22Rv1 (cell line): Measurements from ENCODE around the gene AUTS2.
"Not testable (repeated sequence)": the region's sequence is repeated elsewhere in the genome, so short reads cannot be mapped to it uniquely, and the experiment has no call there.

Experiments
- H3K27ac ChIP-seq: fragments of 450-650 bp; 2 replicates; pipeline ENCODE4 v1.5.1; 2017
- ZFX ChIP-seq: fragments of 450-650 bp; IDR thresholded peaks from 2 replicates; pipeline ENCODE4 v1.6.1; 2017; ENCODE audit warnings: antibody characterized with exemption, borderline replicate concordance
- TF ChIP-seq, protein P1 (sequence below): fragments of 450-650 bp; IDR thresholded peaks from 2 replicates; pipeline ENCODE4 v1.5.1; 2017; ENCODE audit warnings: mild to moderate bottlenecking

The AUTS2 gene

GRCh38 chr7:69775231-69775771, 177.0 kb downstream of the AUTS2 start:
- H3K27ac ChIP-seq: no peak overlapping the region
- TF ChIP-seq, protein P1, sequence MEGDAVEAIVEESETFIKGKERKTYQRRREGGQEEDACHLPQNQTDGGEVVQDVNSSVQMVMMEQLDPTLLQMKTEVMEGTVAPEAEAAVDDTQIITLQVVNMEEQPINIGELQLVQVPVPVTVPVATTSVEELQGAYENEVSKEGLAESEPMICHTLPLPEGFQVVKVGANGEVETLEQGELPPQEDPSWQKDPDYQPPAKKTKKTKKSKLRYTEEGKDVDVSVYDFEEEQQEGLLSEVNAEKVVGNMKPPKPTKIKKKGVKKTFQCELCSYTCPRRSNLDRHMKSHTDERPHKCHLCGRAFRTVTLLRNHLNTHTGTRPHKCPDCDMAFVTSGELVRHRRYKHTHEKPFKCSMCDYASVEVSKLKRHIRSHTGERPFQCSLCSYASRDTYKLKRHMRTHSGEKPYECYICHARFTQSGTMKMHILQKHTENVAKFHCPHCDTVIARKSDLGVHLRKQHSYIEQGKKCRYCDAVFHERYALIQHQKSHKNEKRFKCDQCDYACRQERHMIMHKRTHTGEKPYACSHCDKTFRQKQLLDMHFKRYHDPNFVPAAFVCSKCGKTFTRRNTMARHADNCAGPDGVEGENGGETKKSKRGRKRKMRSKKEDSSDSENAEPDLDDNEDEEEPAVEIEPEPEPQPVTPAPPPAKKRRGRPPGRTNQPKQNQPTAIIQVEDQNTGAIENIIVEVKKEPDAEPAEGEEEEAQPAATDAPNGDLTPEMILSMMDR: no peak
- no peak for TF ChIP-seq ZFX

GRCh38 chr7:69776611-69777010, 178.3 kb downstream of the AUTS2 start:
- no peak for TF ChIP-seq ZFX
- TF ChIP-seq, protein P1: no peak
- no peak overlapping the region for H3K27ac ChIP-seq

DNA sequence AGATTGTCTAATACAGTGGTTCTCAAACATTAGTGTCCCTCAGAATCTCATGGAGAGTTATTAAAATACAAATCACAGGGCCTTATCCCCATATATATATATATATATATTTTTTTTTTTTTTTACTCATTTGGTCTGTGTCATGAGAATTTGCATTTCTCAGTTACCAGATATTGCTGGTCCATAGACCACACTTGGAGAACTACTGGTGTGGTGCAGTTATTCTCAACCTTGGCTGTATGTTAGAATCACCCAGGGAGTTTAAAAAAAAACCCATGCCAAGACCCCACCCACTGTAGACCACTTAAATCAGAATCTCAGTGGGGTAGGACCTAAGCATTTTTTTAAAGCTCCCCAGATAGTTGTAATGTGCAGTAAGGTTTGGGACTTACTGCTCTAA, 179.9 kb downstream of the AUTS2 start:
- TF ChIP-seq ZFX: no peak
- TF ChIP-seq, protein P1: no peak
- no peak overlapping the region for H3K27ac ChIP-seq

- peak overlapping the region; percentile 64 for H3K27ac ChIP-seq
- TF ChIP-seq, protein P1: no peak
- no peak for TF ChIP-seq ZFX
Measured at GRCh38 chr7:69780379-69780778, 182.1 kb downstream of the AUTS2 start.

GRCh38 chr7:69781412-69781846, 183.2 kb downstream of the AUTS2 start:
- TF ChIP-seq ZFX: no peak
- TF ChIP-seq, protein P1: no peak
- H3K27ac ChIP-seq: peak overlapping the region; percentile 64

GRCh38 chr7:69782917-69783684, 184.8 kb downstream of the AUTS2 start:
- TF ChIP-seq ZFX: no peak
- H3K27ac ChIP-seq: no peak overlapping the region

GRCh38 chr7:69786130-69786529, 187.9 kb downstream of the AUTS2 start:
- not testable (repeated sequence) for H3K27ac ChIP-seq

DNA sequence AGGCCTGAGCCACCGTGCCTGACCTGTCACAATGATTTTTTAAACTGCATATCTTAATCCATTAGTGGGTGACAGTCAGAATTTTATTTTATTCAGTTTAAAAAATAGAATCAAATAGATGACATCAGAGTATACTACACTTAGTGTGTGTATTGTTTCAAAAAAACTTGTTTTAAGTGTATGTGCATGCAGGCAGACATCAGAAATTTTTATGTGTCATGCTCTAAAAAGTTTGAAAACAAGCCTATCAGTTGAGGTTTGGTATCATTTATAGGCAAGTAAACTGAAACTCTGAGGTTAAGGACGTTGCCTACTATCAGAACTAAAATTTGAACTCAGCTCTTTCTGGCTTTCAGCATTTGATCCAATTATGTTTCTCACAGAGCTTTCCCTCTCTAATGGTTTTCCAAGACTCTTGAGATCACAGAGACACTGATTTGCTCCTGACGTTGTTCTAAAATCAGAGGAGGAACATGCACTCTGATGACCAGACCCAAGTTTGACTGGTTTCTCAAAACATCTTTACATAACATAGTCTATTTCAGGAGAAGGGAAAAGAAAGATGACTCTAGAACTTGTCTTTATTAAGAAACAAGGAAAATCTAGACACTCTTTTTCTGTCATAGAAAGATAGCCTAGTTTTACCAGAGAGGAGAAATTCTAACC, 188.6 kb downstream of the AUTS2 start:
- TF ChIP-seq, protein P1: no peak
- no peak for TF ChIP-seq ZFX
- no peak overlapping the region for H3K27ac ChIP-seq
